LNCaP clone FGC (cell line): ENCODE data around the gene ZBTB8A.

Experiments used
- DNase-seq: peaks from one replicate; pipeline ENCODE4 v3.0.0-alpha.2; 2011; ENCODE audit warnings: low read depth
- H3K4me3 ChIP-seq: 2 replicates; pipeline ENCODE4 v1.5.1; 2011; ENCODE audit warnings: mild to moderate bottlenecking, low read depth, low read length, control low read depth
- CTCF ChIP-seq: IDR thresholded peaks from 2 replicates; pipeline ENCODE4 v1.5.1; 2012; ENCODE audit warnings: mild to moderate bottlenecking; ENCODE audit not compliant: control insufficient read depth, insufficient read depth; ENCODE audit errors: extremely low read depth

ZBTB8A gene

GRCh38 chr1:32538887-32539583, at the start of gene ZBTB8A:
Gene ZBTB8A, plus strand, starts transcription at chr1:32539427. Its CDS starts 53,505 bp downstream, at chr1:32592932.
- TF ChIP-seq CTCF: 0 out of 2 replicates have a peak, but pooled peaks have one; percentile 6
- peak within 1 kb of the TSS; percentile 74 for H3K4me3 ChIP-seq
- DNase-seq: peak; percentile 19

- TF ChIP-seq CTCF: no peak
- no peak for DNase-seq
- H3K4me3 ChIP-seq: no peak overlapping the region
Observed at GRCh38 chr1:32489774-32490454, 49.3 kb upstream of the ZBTB8A start.

- TF ChIP-seq CTCF: no peak
- DNase-seq: no peak
- no peak overlapping the region for H3K4me3 ChIP-seq
Observed at GRCh38 chr1:32491386-32491785, 47.8 kb upstream of the ZBTB8A start.

- H3K4me3 ChIP-seq: no peak overlapping the region
- TF ChIP-seq CTCF: no peak
- no peak for DNase-seq
Observed at GRCh38 chr1:32494196-32494595, 45.0 kb upstream of the ZBTB8A start.

- TF ChIP-seq CTCF: no peak
- DNase-seq: no peak
- H3K4me3 ChIP-seq: no peak overlapping the region
Observed at GRCh38 chr1:32494711-32495337, 44.4 kb upstream of the ZBTB8A start.

GRCh38 chr1:32496127-32496526, 43.1 kb upstream of the ZBTB8A start:
- peak; percentile 46 for DNase-seq
- H3K4me3 ChIP-seq: peak overlapping the region; percentile 11; the same call in 1 of the 2 replicates
- TF ChIP-seq CTCF: no peak
